NT2/D1 (cell line): ENCODE results near the gene SKIDA1.

Source experiments
- SUZ12 ChIP-seq: IDR thresholded peaks from 2 replicates; pipeline ENCODE4 v1.6.1; 2011; ENCODE audit not compliant: insufficient read length, insufficient read depth; ENCODE audit errors: extremely low read depth
- YY1 ChIP-seq: IDR thresholded peaks from 2 replicates; pipeline ENCODE4 v1.6.1; 2011; ENCODE audit not compliant: insufficient read length, insufficient read depth
- ZNF274 ChIP-seq: IDR thresholded peaks from 2 replicates; pipeline ENCODE4 v1.6.1; 2011; ENCODE audit warnings: mild to moderate bottlenecking, low read depth, low read length

- TF ChIP-seq ZNF274: no peak
- TF ChIP-seq YY1: no peak
- no peak for TF ChIP-seq SUZ12
Measured at GRCh38 chr10:21518641-21519396, 6.7 kb downstream of the SKIDA1 start.
